ENCODE data around the gene PALD1. TPM values are rescaled to one million over a fixed set of nuclear protein-coding genes. Genes with fewer than 3 reads are reported as not detected.

The PALD1 gene
- total RNA-seq, 1 donor from 2014 or later = 1.8 TPM

GRCh38 chr10:70560511-70560941, 82.0 kb downstream of the PALD1 start:
- H3K36me3 ChIP-seq (ENCODE audit: insufficient read depth, low read length) = no peaks in the 10 kb centered on the region
- peaks cover 38% of the 10 kb centered on the region for H3K27me3 Mint-ChIP-seq (ENCODE audit: low read depth, unreplicated experiment)
- FAIRE-seq (no peak), DNase-seq (ENCODE audit: low read depth) (no peak)
- peaks cover 13% of the 10 kb centered on the region for H3K4me1 ChIP-seq (ENCODE audit: insufficient read depth, low read length)
- H3K27me3 ChIP-seq (ENCODE audit: insufficient read depth, low read length) = no peaks in the 10 kb centered on the region
- H3K9me3 Mint-ChIP-seq (ENCODE audit: unreplicated experiment) = no peaks in the 10 kb centered on the region
- H3K4me3 ChIP-seq (ENCODE audit: insufficient read depth, low read depth, low read length) = no peak overlapping the region
- H3K4me1 Mint-ChIP-seq (ENCODE audit: low read depth, unreplicated experiment) = peaks cover 16% of the 10 kb centered on the region
- H3K4me2 ChIP-seq (ENCODE audit: low read length) = no peak overlapping the region
- H2AFZ ChIP-seq (ENCODE audit: low read depth, low read length) = no peak overlapping the region
- no peak overlapping the region for H3K9ac ChIP-seq (ENCODE audit: low read length)
- no peaks in the 10 kb centered on the region for H3K79me2 ChIP-seq (ENCODE audit: insufficient read depth, low read length)
- no peak overlapping the region for H3K27ac Mint-ChIP-seq (ENCODE audit: unreplicated experiment)
- H3K27ac ChIP-seq (ENCODE audit: low read depth, low read length) = no peak overlapping the region
- H3K4me3 Mint-ChIP-seq (ENCODE audit: unreplicated experiment) = no peak overlapping the region
- H3K9me3 ChIP-seq (ENCODE audit: insufficient read depth, low read depth, low read length) = no peaks in the 10 kb centered on the region
- H3K36me3 Mint-ChIP-seq (ENCODE audit: low read depth, unreplicated experiment) = peaks cover 2% of the 10 kb centered on the region
- H4K20me1 ChIP-seq (ENCODE audit: insufficient read depth, low read length) = no peaks in the 10 kb centered on the region
- TF ChIP-seq EZH2 (IDR thresholded peaks at IDR 0.05; ENCODE audit: insufficient read depth, low read length) = no peak
- TF ChIP-seq, protein P1, sequence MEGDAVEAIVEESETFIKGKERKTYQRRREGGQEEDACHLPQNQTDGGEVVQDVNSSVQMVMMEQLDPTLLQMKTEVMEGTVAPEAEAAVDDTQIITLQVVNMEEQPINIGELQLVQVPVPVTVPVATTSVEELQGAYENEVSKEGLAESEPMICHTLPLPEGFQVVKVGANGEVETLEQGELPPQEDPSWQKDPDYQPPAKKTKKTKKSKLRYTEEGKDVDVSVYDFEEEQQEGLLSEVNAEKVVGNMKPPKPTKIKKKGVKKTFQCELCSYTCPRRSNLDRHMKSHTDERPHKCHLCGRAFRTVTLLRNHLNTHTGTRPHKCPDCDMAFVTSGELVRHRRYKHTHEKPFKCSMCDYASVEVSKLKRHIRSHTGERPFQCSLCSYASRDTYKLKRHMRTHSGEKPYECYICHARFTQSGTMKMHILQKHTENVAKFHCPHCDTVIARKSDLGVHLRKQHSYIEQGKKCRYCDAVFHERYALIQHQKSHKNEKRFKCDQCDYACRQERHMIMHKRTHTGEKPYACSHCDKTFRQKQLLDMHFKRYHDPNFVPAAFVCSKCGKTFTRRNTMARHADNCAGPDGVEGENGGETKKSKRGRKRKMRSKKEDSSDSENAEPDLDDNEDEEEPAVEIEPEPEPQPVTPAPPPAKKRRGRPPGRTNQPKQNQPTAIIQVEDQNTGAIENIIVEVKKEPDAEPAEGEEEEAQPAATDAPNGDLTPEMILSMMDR (IDR thresholded peaks at IDR 0.05; ENCODE audit: insufficient read depth, low read depth, low read length) = no peak

DNA sequence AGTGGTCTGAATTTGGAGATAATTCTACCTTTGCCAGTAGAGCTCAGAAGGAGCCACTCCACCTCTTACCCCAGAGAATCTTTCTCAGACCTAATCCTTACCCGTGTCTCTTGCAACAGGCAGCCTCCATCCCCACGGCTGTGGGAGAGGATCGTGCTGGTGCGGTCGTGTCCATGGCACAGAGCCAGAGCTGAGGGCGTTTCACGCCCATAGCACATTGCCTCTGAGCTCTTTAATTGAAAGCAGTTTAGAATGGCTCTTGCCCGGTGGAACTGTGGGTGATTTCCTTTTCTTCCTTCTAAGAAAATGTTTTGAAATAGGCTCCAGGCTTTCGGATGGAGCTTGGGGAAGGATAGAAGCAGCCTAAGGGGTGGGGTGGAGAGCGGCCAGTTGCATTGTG, 82.5 kb downstream of the PALD1 start:
- no peaks in the 10 kb centered on the region for H3K9me3 ChIP-seq (ENCODE audit: insufficient read depth, low read depth, low read length)
- H4K20me1 ChIP-seq (ENCODE audit: insufficient read depth, low read length) = no peaks in the 10 kb centered on the region
- H3K4me1 Mint-ChIP-seq (ENCODE audit: low read depth, unreplicated experiment) = peaks cover 16% of the 10 kb centered on the region
- no peak for FAIRE-seq
- H3K4me3 Mint-ChIP-seq (ENCODE audit: unreplicated experiment) = no peak overlapping the region
- H3K36me3 Mint-ChIP-seq (ENCODE audit: low read depth, unreplicated experiment) = peaks cover 2% of the 10 kb centered on the region
- H3K9me3 Mint-ChIP-seq (ENCODE audit: unreplicated experiment) = no peaks in the 10 kb centered on the region
- DNase-seq (ENCODE audit: low read depth) = no peak
- no peak overlapping the region for H2AFZ ChIP-seq (ENCODE audit: low read depth, low read length)
- H3K4me3 ChIP-seq (ENCODE audit: insufficient read depth, low read depth, low read length) = no peak overlapping the region
- no peak overlapping the region for H3K27ac Mint-ChIP-seq (ENCODE audit: unreplicated experiment)
- no peak overlapping the region for H3K9ac ChIP-seq (ENCODE audit: low read length)
- H3K4me2 ChIP-seq (ENCODE audit: low read length) = no peak overlapping the region
- H3K27ac ChIP-seq (ENCODE audit: low read depth, low read length) = no peak overlapping the region
- H3K27me3 ChIP-seq (ENCODE audit: insufficient read depth, low read length) = no peaks in the 10 kb centered on the region
- peaks cover 13% of the 10 kb centered on the region for H3K4me1 ChIP-seq (ENCODE audit: insufficient read depth, low read length)
- no peaks in the 10 kb centered on the region for H3K79me2 ChIP-seq (ENCODE audit: insufficient read depth, low read length)
- H3K27me3 Mint-ChIP-seq (ENCODE audit: low read depth, unreplicated experiment) = peaks cover 42% of the 10 kb centered on the region
- TF ChIP-seq EZH2 (IDR thresholded peaks at IDR 0.05; ENCODE audit: insufficient read depth, low read length) = no peak
- TF ChIP-seq, protein P1 (IDR thresholded peaks at IDR 0.05; ENCODE audit: insufficient read depth, low read depth, low read length) = no peak
- H3K36me3 ChIP-seq (ENCODE audit: insufficient read depth, low read length) = no peaks in the 10 kb centered on the region

- H3K27me3 ChIP-seq (ENCODE audit: insufficient read depth, low read length) = no peaks in the 10 kb centered on the region
- no peak overlapping the region for H3K27ac ChIP-seq (ENCODE audit: low read depth, low read length)
- no peak for FAIRE-seq
- Mint-ChIP-seq H3K36me3 (ENCODE audit: low read depth, unreplicated experiment) (peaks cover 2% of the 10 kb centered on the region), H3K4me3 (ENCODE audit: unreplicated experiment) (no peak overlapping the region), H3K27ac (ENCODE audit: unreplicated experiment) (no peak overlapping the region), H3K27me3 (ENCODE audit: low read depth, unreplicated experiment) (peaks cover 47% of the 10 kb centered on the region), H3K4me1 (ENCODE audit: low read depth, unreplicated experiment) (peaks cover 16% of the 10 kb centered on the region), H3K9me3 (ENCODE audit: unreplicated experiment) (no peaks in the 10 kb centered on the region)
- H3K79me2 ChIP-seq (ENCODE audit: insufficient read depth, low read length) = no peaks in the 10 kb centered on the region
- no peaks in the 10 kb centered on the region for H3K9me3 ChIP-seq (ENCODE audit: insufficient read depth, low read depth, low read length)
- DNase-seq (ENCODE audit: low read depth) = no peak
- no peak overlapping the region for H2AFZ ChIP-seq (ENCODE audit: low read depth, low read length)
- no peak overlapping the region for H3K4me2 ChIP-seq (ENCODE audit: low read length)
- no peaks in the 10 kb centered on the region for H4K20me1 ChIP-seq (ENCODE audit: insufficient read depth, low read length)
- peaks cover 13% of the 10 kb centered on the region for H3K4me1 ChIP-seq (ENCODE audit: insufficient read depth, low read length)
- no peak overlapping the region for H3K9ac ChIP-seq (ENCODE audit: low read length)
- TF ChIP-seq EZH2 (IDR thresholded peaks at IDR 0.05; ENCODE audit: insufficient read depth, low read length) = no peak
- TF ChIP-seq, protein P1 (IDR thresholded peaks at IDR 0.05; ENCODE audit: insufficient read depth, low read depth, low read length) = no peak
- H3K36me3 ChIP-seq (ENCODE audit: insufficient read depth, low read length) = no peaks in the 10 kb centered on the region
- no peak overlapping the region for H3K4me3 ChIP-seq (ENCODE audit: insufficient read depth, low read depth, low read length)
Observed at GRCh38 chr10:70561558-70561957, 83.0 kb downstream of the PALD1 start.
